Uterus (tissue), 4 donors: ENCODE results near the gene PTPRM. TPM values are rescaled to one million over a fixed set of nuclear protein-coding genes. Genes with fewer than 3 reads are reported as not detected.
A peak's percentile ranks its signal among the peaks of the same experiment; 100 is the strongest.

ENCODE experiments used
- DNase-seq, 2 donors: peaks; one replicate each; pipeline ENCODE4 v3.0.0-alpha.2; 2019 to 2020
- H3K27ac ChIP-seq, 2 donors: fragments of 200-600 bp; sonication (generic); 1 replicate in 1 of 2; 2 replicates in 1 of 2; pipeline ENCODE4 v1.5.1; 2016 to 2018
- H3K27me3 ChIP-seq, 2 donors: fragments of 200-600 bp; sonication (generic); one replicate each; pipeline ENCODE4 v1.5.1; 2018 to 2019; ENCODE audit warnings: control low read depth in 1 of 2
- H3K36me3 ChIP-seq, 2 donors: fragments of 200-600 bp; sonication (generic); one replicate each; pipeline ENCODE4 v1.5.1; 2019; ENCODE audit warnings: control low read depth in 1 of 2
- H3K4me1 ChIP-seq, 2 donors: fragments of 200-600 bp; sonication (generic); one replicate each; pipeline ENCODE4 v1.5.1; 2018 to 2019; ENCODE audit warnings: control low read depth in 1 of 2
- H3K4me3 ChIP-seq, 2 donors: fragments of 200-600 bp; sonication (generic); 1 replicate in 1 of 2; 2 replicates in 1 of 2; pipeline ENCODE4 v1.5.1; 2018 to 2019; ENCODE audit warnings: mild to moderate bottlenecking in 1 of 2
- H3K9me3 ChIP-seq, 2 donors: fragments of 200-600 bp; sonication (generic); one replicate each; pipeline ENCODE4 v1.5.1; 2019; ENCODE audit warnings: control low read depth in 1 of 2
- POLR2A ChIP-seq, 2 donors: fragments of 450-650 bp; IDR thresholded peaks; one replicate each; pipeline ENCODE4 v1.6.1; 2016; ENCODE audit warnings: antibody characterized with exemption in 2 of 2, mild to moderate bottlenecking in 1 of 2, moderate library complexity in 1 of 2
- intact Hi-C: fragments of 100-400 bp; cut with DNase I; formaldehyde crosslinking; loops from one replicate; pipeline ENCODE4 v1.15.1; 2023; ENCODE audit warnings: low total_unique reads
- total RNA-seq, 4 donors: library from RNA; depleted of rRNA in 3 of 4; stranded (reverse); fragments of >200 nt in 3 of 4; gene quantifications; one replicate each; pipeline versions ENCODE4 v1.1.0 to v1.2.4, GENCODE V29; 2014 to 2023
- TF ChIP-seq, protein P1 (sequence below), 4 experiments: fragments of 200-600 bp in 2 of 4; fragments of 450-650 bp in 2 of 4; sonication (generic) in 2 of 4; IDR thresholded peaks; one replicate each; pipeline ENCODE4 v1.5.1; 2016 to 2019; ENCODE audit warnings: antibody characterized with exemption in 4 of 4, mild to moderate bottlenecking in 2 of 4, moderate library complexity in 1 of 4
- donor health status: DM: yes; HTN: yes; CAD: no.

PTPRM gene
- total RNA-seq, 4 donors from 2014 or later: 62.0 to 127 (median 85.7) TPM

DNA sequence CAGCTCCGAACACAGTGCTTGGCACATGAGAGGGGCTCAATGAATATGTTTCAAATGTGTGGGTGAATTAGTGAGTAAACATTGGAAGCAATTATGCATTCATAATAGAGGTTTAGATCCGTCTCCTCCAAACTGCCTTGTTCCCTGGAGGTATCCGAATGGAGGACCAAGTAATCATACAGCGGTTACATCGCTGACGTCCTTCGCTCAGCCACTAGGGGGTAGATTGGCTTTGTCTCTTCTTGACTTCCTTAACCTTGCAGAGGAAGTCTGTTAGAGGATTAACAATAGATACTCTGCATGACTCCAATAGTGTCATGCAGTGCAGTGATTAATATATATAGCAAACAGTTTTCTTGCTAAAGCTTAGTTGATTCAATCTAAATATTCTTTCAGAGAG, 517.0 kb downstream of the PTPRM start:
- intact Hi-C loops: no loop called here
- no peak for TF ChIP-seq POLR2A (IDR thresholded peaks at IDR 0.05)
- TF ChIP-seq, protein P1, sequence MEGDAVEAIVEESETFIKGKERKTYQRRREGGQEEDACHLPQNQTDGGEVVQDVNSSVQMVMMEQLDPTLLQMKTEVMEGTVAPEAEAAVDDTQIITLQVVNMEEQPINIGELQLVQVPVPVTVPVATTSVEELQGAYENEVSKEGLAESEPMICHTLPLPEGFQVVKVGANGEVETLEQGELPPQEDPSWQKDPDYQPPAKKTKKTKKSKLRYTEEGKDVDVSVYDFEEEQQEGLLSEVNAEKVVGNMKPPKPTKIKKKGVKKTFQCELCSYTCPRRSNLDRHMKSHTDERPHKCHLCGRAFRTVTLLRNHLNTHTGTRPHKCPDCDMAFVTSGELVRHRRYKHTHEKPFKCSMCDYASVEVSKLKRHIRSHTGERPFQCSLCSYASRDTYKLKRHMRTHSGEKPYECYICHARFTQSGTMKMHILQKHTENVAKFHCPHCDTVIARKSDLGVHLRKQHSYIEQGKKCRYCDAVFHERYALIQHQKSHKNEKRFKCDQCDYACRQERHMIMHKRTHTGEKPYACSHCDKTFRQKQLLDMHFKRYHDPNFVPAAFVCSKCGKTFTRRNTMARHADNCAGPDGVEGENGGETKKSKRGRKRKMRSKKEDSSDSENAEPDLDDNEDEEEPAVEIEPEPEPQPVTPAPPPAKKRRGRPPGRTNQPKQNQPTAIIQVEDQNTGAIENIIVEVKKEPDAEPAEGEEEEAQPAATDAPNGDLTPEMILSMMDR (IDR thresholded peaks at IDR 0.05): peak in 1 of 4 experiments; percentile 17
- Histone ChIP-seq H3K27me3 (no peaks in the 10 kb centered on the region), H3K36me3 (no peaks in the 10 kb centered on the region), H3K27ac (no peak overlapping the region), H3K4me3 (no peak overlapping the region), H3K4me1 (no peaks in the 10 kb centered on the region), H3K9me3 (no peaks in the 10 kb centered on the region)
- DNase-seq: peak in 1 of 2 donors; percentile 20

DNA sequence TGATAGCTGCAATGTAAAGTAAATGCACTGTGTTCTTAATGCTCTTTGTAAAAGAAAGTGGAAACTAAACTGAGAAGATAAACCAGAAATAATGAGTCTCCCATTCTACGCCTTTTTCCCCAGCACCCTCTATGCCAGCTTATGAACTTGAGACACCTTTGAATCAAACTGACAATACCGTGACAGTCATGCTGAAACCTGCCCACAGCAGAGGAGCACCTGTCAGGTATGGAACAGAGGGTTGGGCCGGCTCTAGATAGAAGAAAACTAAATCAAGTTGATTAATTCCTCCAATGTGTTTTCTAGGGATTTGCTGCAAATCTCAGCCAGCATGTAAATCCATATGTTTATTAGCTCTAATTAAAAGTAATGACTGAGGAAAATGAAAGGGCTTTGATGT, 521.5 kb downstream of the PTPRM start:
- Histone ChIP-seq H3K4me1 (no peaks in the 10 kb centered on the region), H3K36me3 (no peaks in the 10 kb centered on the region), H3K27ac (no peak overlapping the region), H3K27me3 (no peaks in the 10 kb centered on the region), H3K9me3 (no peaks in the 10 kb centered on the region), H3K4me3 (no peak overlapping the region)
- intact Hi-C loops: no loop called here
- DNase-seq: no peak
- TF ChIP-seq, protein P1 (IDR thresholded peaks at IDR 0.05): no peak
- no peak for TF ChIP-seq POLR2A (IDR thresholded peaks at IDR 0.05)

- no peak overlapping the region for H3K4me3 ChIP-seq
- H3K36me3 ChIP-seq: no peaks in the 10 kb centered on the region
- DNase-seq: no peak
- no peak overlapping the region for H3K27ac ChIP-seq
- no peaks in the 10 kb centered on the region for H3K4me1 ChIP-seq
- no peaks in the 10 kb centered on the region for H3K9me3 ChIP-seq
- H3K27me3 ChIP-seq: no peaks in the 10 kb centered on the region
- TF ChIP-seq POLR2A (IDR thresholded peaks at IDR 0.05): no peak
- TF ChIP-seq, protein P1 (IDR thresholded peaks at IDR 0.05): no peak
- intact Hi-C loops: no loop called here
These were observed 523.9 kb downstream of the PTPRM start for GRCh38 chr18:8091035-8091434.

- TF ChIP-seq, protein P1 (IDR thresholded peaks at IDR 0.05): no peak
- no peak for TF ChIP-seq POLR2A (IDR thresholded peaks at IDR 0.05)
- intact Hi-C loops: no loop called here
- Histone ChIP-seq H3K9me3 (no peaks in the 10 kb centered on the region), H3K27ac (no peak overlapping the region), H3K4me3 (no peak overlapping the region), H3K27me3 (no peaks in the 10 kb centered on the region), H3K4me1 (no peaks in the 10 kb centered on the region), H3K36me3 (no peaks in the 10 kb centered on the region)
- DNase-seq: no peak
These were observed 528.9 kb downstream of the PTPRM start for GRCh38 chr18:8095947-8096570.

GRCh38 chr18:8097399-8097798, 530.3 kb downstream of the PTPRM start:
- intact Hi-C loops: no loop called here
- no peaks in the 10 kb centered on the region for H3K27me3 ChIP-seq
- H3K9me3 ChIP-seq: no peaks in the 10 kb centered on the region
- DNase-seq: no peak
- no peaks in the 10 kb centered on the region for H3K36me3 ChIP-seq
- TF ChIP-seq, protein P1 (IDR thresholded peaks at IDR 0.05): no peak
- no peak for TF ChIP-seq POLR2A (IDR thresholded peaks at IDR 0.05)
- no peaks in the 10 kb centered on the region for H3K4me1 ChIP-seq
- no peak overlapping the region for H3K4me3 ChIP-seq
- no peak overlapping the region for H3K27ac ChIP-seq
